Heart left ventricle (tissue), 13 donors: ENCODE data around the gene TRPM7.

Experiments
- CTCF ChIP-seq, 12 donors: fragments of 200-600 bp; sonication (generic) in 4 of 12; IDR thresholded peaks; one replicate each; pipeline versions ENCODE4 v1.5.0 to v1.8.0; 2018 to 2022; ENCODE audit warnings: antibody characterized with exemption in 12 of 12, mild to moderate bottlenecking in 5 of 12
- POLR2A ChIP-seq, 2 donors: fragments of 450-650 bp; IDR thresholded peaks; one replicate each; pipeline ENCODE4 v1.6.1; 2017; ENCODE audit warnings: antibody characterized with exemption in 2 of 2, mild to moderate bottlenecking in 2 of 2, moderate library complexity in 2 of 2
- donor health status: ischemic (EF 13 %, LVEDD 7.1; RV severe dilation, severe dysfunction).
- donor health status: DM: no; HTN: yes; CAD: no.
- donor health status: DM: no; HTN: no; CAD: no.
- donor health status: ischemic (EF 25% LVEDD 6.9; RV normal size, moderate dysfunction).
- donor health status: ischemic (EF 25% LVEDD 5.7; RV mildly dilated, moderate dysfunction).
- donor health status: ischemic (EF 35%, LVEDD 5.7; RV mildly dilated, moderate dysfunction).
- donor health status: nonischemic (EF 11% LVEDD 7.7; RV severe dilation, severe dysfunction).
- donor health status: DM: yes; HTN: yes; CAD: no.
- donor health status: PGD.
- donor health status: ischemic (EF 29% LVEDD 5.4; RV normal size, mild dysfunction).
- donor health status: nonischemic (EF 23%, LVEDD 6.1; RV moderate dilation, normal function).

- TF ChIP-seq CTCF (IDR thresholded peaks at IDR 0.05) (no peak), POLR2A (IDR thresholded peaks at IDR 0.05) (no peak)
These were observed 79.5 kb downstream of the TRPM7 start for GRCh38 chr15:50607129-50607528.
